ENCODE data around the gene ABHD15.
A peak's percentile ranks its signal among the peaks of the same experiment; 100 is the strongest.

ABHD15 gene

DNA sequence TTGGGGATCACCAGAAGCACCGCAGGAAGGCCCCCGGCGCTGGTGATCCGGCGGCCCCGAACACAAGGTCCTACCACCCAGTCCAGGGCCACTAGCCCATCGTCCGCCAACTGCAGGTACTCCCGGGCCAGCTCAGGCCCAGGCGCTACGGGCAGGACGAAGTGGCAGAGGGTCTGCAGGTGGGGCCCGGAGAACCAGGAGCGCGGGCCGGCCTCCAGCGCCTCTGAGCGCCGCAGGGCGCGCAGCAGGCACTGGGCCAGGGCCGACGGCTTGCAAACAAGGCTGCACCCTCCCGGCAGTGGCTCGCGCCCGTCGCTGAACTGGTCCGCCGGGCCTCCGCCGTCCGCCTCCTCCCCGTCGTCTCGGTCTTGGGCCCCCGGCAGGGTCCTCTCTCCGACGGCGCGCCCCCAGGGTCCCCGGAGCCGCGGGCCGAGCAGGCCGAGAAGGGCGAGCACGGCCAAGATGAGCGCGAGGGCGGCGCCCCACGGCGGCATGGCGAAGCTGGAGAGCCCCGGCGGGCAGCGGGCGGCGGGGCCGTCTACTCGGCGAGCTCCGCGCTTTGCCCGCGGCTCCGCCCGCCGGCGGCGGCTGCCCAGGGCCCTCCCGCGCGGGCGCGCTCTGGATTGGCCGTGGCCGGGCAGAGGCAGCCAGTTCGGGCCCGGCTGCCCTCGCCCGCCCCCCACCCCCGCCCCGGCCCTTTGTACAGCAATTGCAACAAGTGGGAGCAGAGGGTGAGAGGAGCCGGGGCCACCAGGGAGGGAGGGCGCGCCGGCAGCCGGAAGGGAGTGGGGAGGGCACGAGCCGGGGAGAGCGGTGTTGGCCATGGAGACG is at the start of gene ABHD15:
ABHD15 (minus strand) TSS at position 565 of the 831 bp plus-strand sequence; CDS start at position 494, 71 bp downstream.
- peak; percentile 51 for DNase-seq

- peak; percentile 82 for DNase-seq
Observed at GRCh38 chr17:29615492-29616299, 48.9 kb upstream of the ABHD15 start.

- peak; percentile 56 for DNase-seq
Observed at GRCh38 chr17:29615048-29615385, 48.2 kb upstream of the ABHD15 start.

DNA sequence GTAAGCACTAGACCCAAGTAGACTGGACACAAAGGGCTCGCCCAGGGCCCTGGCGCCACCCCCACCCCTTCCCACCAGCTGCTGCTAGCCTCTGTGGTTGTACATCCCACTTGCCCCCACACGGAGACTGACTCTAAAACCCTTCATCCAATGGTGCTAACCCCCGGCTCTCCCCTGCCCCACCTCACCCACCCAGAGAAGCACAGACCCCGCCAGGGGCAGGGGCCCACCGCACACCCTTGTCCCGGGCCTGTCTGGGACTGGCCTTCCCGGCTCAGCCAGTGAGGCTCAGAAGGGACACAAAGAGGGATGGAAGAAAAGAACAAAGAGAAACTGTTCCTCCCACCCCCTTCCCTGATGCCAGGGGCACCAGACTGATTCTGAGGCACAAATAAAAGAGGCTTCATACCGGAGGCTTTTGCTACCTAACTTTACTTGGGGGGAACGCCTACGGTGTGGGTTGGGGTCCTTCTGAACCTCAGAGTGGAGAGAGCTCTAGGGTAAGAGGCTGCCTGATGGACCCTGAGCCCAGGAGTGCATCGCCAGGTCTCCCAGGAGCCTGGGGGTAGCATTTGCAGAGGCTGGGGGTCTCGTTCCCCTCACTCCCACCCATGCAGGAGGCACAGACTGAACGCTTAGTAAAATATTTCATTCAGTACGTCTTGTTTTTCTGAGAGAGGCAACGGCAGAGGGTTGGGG is 47.7 kb upstream of the ABHD15 start:
- no peak for DNase-seq

DNA sequence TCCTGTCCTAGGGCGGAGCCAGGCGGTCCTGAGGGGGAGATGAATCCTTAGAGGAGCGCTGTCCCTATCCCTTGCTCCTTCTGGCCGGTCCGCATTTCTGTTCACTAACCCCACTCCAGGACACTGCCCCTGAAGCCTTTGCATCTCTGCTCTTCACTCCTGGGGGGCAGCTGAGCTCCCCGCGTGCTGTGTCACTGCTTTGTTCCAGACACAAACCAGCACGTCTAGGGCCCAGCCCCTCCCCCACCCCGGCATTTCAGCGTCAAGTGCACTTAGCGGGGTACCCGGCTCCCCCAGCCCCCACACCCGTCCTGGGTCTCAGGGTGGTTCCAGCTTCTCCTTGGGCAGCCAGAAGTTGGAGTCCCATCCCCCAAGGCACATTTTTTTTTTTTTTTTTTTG is 47.0 kb upstream of the ABHD15 start:
- no peak for DNase-seq

- DNase-seq: peak; percentile 95
Observed at GRCh38 chr17:29613352-29613837, 46.6 kb upstream of the ABHD15 start.

GRCh38 chr17:29612404-29613280 is 45.8 kb upstream of the ABHD15 start:
- DNase-seq: no peak

DNA sequence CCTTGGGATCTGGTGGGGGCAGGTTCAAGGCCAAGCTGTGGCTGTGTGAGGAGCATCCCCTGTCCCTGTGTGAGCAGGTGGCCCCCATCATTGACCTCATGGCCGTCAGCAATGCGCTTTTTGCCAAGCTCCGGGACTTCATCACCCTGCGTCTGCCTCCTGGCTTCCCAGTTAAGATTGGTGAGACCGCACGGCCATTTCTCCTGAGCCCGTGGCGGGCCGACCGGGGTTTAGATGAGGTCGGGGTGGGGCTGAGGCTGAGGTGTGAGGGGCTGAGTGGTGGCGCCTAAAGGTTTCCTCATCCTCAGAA is 45.2 kb upstream of the ABHD15 start:
- DNase-seq: no peak

GRCh38 chr17:29611351-29612093 is 44.7 kb upstream of the ABHD15 start:
- no peak for DNase-seq

DNA sequence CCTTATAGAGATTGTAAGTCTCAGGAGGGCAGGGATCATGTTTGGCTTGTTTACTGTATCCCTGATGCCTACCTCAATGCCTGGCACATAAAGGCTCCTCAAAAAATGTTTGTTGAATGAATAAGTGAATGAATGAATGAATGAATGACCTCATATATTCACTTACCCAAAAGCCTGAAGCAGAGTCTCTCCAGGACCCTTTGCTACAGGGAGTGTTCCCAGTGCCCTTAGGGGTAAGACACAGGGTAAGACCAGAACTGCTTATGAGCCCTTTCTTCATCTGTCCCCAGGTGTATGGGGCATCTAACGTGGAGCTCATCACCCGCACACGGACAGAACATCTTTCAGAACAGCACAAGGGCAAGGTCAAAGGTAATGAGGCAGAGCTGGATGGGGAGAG is 43.6 kb upstream of the ABHD15 start:
- no peak for DNase-seq

GRCh38 chr17:29608986-29609385 is 42.1 kb upstream of the ABHD15 start:
- DNase-seq: no peak

DNA sequence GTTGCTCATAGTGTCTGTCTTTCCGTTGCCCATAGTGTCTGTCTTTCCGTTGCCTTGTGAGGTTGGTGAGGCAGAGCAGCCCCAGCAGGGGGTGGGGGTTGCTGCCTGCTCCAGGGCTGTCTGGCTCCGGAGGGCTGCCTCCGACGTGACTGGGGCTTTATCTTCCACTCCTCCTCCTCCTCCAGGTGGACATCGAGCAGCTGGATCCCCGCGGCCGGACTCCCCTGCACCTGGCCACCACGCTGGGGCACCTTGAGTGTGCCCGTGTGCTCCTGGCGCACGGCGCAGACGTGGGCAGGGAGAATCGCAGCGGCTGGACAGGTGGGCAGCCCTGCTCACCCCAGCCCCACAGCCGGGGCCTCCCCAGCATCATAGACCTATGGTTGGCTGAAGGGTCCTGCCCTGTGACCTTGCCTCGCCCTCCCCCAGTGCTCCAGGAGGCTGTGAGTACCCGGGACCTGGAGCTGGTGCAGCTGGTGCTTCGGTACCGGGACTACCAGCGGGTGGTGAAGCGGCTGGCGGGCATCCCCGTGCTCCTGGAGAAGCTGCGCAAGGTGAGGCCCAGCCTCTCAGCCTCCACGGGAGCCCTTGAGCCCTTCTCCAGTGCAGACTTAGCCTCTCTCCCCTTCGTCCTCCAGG is 40.8 kb upstream of the ABHD15 start:
- no peak for DNase-seq

- no peak for DNase-seq
Observed at GRCh38 chr17:29603109-29603674, 36.4 kb upstream of the ABHD15 start.

DNA sequence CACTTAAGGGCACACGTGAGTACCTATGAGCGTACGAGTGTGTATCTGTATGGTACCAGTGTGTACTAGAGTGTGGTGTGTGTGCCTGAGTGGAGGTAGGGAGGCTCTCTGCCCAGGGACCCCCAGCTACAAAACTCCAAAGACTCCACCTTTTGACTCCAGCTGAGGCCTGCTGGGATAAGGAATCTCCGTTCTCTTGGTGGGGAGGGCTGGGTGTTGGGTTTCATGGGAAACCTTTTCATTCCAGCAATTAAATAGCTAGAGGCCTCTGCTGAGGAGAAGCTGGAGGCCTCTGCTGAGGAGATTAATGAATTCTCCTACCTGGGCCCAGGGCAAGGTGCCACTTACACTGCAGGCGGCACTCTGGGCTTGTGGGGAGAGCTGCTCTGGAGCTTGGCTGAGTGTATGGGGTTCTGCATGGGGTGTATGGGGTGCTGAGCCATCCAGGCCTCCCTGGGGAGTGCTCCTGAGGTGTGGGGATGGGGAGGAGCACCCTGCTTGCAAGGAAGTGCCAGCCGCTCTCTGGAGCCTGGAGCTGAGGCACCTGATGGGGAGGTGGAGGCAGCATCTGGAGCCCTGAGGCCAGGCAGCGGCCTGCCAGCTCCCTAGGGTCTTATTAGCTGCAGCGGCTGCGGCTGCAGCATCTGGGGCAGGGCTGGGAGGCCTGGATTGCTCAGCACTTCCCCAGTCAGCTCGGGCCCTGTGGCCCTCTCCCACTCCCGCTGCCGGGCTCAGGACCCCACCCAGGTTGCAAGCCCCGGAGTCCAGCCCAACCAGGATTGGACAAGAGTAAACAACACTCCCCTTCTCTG is 30.7 kb upstream of the ABHD15 start:
- no peak for DNase-seq

DNA sequence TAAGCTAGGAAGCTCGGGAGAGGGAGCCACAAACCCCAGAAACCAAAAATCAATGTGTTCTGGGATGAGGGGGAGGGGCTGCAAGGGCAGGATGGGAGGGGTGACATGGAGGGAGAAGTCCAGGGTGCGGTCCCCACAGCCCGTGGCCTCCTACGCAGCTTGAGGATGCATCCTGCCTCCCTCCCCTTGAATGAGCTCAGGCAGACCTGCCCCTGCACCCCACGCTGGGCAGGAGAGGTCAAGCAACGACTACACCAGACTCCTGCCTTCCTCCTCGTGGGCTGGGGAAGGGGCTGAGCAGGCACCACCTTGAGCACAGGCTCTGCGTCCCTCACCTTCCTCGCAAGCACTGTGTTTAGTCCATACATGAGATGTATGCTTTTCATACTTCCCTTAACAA is 30.0 kb upstream of the ABHD15 start:
- no peak for DNase-seq

DNA sequence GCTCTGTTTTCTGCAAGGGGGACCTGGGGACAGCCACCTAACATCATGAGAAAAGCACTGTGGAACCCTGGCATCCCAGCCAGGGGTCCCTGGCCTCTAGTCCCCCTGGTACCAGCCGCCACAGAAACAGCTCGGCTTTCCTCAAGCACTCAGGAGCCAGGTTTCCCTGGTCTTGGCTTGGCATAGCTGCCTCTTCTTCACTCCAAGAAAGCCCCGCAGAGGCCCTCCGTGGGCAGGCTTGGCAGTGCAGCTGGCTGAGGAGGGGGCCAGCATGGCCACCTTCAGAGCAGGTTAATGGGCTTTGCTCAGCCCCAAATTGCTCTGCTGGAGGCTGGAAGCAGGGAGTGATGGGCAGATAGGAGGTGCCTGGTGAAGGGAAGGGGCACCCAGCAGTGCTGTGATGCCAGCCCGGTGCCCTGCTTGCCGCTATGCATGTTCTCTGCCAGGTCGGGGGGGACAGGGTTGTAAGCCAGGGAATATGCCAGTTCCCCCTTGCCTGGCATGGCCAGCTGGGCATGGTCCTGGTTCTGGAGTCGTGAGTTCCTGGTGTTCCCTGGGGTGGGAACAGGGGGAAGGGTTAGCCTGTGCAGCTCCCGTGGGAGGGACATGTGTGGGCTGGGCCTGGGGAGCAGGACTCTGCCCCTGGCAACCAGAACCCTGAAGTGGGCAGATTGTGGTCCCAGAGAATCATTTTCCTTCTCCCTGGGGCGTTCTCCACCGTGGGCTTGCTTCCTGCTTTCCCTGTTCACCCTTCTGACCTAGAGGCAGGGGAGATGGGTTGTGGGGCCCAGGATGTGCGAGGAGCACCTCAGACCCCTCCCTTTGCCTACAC is 29.3 kb upstream of the ABHD15 start:
- DNase-seq: no peak

DNA sequence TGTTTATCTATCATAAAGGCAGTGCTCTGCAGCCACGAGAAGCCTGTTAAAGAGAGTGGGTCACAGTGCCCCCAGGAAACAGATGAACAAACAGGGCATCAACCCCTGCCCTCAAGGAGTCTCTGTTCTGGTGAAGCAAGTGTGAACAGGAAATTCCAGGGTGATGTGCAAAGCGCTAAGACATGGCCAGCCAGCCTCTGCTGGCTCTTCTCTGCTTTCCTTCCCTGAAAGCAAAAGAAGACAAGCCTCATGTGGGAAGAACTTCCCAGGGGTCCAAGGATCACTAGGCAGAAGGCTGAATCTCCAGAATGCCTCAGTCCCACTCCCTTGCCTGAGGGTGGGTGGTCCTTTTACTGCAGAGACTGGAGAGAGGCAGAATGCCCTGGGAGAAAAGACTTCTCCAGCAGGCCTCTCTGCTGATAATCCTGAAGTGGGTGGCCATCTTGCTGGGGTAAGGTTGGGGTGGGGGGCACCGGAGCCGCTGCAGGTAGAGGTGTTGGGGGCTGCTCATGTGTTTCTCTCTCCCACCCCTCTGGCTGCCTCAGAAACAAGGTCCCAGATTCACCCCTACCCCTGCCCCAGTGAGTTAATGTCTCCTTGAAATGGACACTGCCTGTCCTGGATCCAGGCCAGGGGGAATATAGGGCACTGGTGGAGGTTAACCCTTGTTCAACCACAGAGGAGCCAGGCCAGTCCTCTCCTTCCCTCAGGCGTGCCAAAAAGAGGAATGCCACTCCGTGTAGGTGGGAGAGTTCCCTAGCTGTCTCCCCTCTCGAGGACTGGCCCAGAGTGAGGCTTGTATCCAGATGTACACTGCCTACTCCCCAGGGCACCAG is 28.5 kb upstream of the ABHD15 start:
- no peak for DNase-seq

DNA sequence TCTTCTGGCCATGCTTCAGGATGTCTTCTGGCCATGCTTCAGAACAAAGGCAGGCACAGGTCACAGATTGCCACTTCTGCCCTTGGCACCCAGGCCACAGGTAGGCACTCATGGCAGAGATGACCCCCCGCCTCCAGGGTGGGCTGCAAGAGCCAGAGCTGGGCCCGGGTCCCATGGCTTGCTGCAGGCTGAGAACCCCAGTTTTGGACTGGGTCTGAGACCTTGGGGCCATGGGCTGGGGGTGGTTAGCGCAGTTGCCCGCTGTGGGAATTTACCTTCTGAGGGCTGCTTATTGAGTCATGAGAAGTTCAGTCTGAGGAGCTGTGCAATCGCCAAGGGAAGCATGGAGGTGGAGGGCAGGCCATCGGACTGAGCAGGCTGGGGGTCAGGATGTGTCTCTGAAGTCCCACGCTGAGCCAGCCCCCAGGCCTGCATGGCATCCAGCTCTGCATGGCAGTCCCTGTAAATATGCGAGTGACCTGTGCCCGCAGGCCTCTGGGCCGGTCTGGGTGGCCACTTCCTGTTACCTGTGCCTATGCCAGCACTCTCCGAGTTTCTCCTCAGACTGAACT is 27.8 kb upstream of the ABHD15 start:
- no peak for DNase-seq

All from stimulated activated CD4-positive, alpha-beta T cell treated with anti-CD3 and anti-CD28 coated beads, Interleukin-4, amount 100 ng/mL, for 24 hours (primary cell).